Endothelial cell of umbilical vein (primary cell): ENCODE results near the gene DLL3. TPM values are rescaled to one million over a fixed set of nuclear protein-coding genes. Genes with fewer than 3 reads are reported as not detected.

Experiments used
- BruUV-seq: library from RNA; stranded (reverse); fragments of 400-500 nt; replicated peaks from 2 replicates; lab custom pipeline; 2021; lab: Mats Ljungman, UMichigan
- CTCF ChIA-PET: fragments of 300-600, 350-600 bp; sonication (Branson Sonifier 250); formaldehyde crosslinking; loops from one replicate; lab custom pipeline; 2021; ENCODE audit warnings: antibody characterized with exemption, inconsistent platforms; lab: Charles Lee
- POLR2A ChIA-PET: fragments of 300-600, 350-600 bp; sonication (Branson Sonifier 250); formaldehyde crosslinking; loops from one replicate; lab custom pipeline; 2021; ENCODE audit warnings: antibody characterized with exemption, inconsistent platforms; lab: Charles Lee
- DNase-seq: peaks from one replicate; pipeline ENCODE4 v3.0.0-alpha.2; 2011; ENCODE audit warnings: low read depth, low spot score
- FAIRE-seq: peaks from 2 replicates; lab custom pipeline; 2011; peaks lifted over from hg19 to GRCh38; lab: Jason Lieb, UNC
- H2AFZ ChIP-seq: 2 replicates; pipeline ENCODE4 v1.6.0; 2012; ENCODE audit warnings: low read depth, low read length, control low read depth, inconsistent platforms
- H3K27ac ChIP-seq: 2 replicates; pipeline ENCODE4 v1.5.1; 2011; ENCODE audit warnings: low read depth, mild to moderate bottlenecking, control low read depth, low read length, moderate library complexity; ENCODE audit not compliant: insufficient read depth
- H3K27me3 ChIP-seq, 2 experiments: 2 replicates each; pipeline versions ENCODE4 v1.6.0 to v1.6.1; 2011; ENCODE audit warnings: low read length in 2 of 2, mixed read lengths in 1 of 2; ENCODE audit not compliant: control insufficient read depth in 2 of 2, insufficient read depth in 2 of 2
- H3K36me3 ChIP-seq, 2 experiments: 2 replicates in 1 of 2; 3 replicates in 1 of 2; pipeline ENCODE4 v1.5.1; 2011; ENCODE audit warnings: low read length in 2 of 2, mild to moderate bottlenecking in 1 of 2, moderate library complexity in 1 of 2; ENCODE audit not compliant: control insufficient read depth in 2 of 2, insufficient read depth in 2 of 2; ENCODE audit errors: extremely low read depth in 1 of 2
- H3K4me1 ChIP-seq: 3 replicates; pipeline ENCODE4 v1.5.1; 2011; ENCODE audit warnings: mild to moderate bottlenecking, low read length; ENCODE audit not compliant: control insufficient read depth, insufficient read depth; ENCODE audit errors: extremely low read depth
- H3K4me2 ChIP-seq: 2 replicates; pipeline ENCODE4 v1.6.1; 2011; ENCODE audit warnings: low read length, control low read depth, mixed read lengths; ENCODE audit not compliant: insufficient read depth
- H3K4me3 ChIP-seq, 3 experiments: fragments of 200-600 bp in 1 of 3; sonication (generic), shearing (Covaris generic) in 1 of 3; replicated peaks in 1 of 3; 2 replicates each; pipeline ENCODE4 v1.5.1; 2011 to 2016; ENCODE audit warnings: control low read depth in 3 of 3, low read length in 3 of 3, mild to moderate bottlenecking in 2 of 3, inconsistent platforms in 1 of 3, low read depth in 1 of 3, moderate library complexity in 1 of 3; ENCODE audit not compliant: insufficient read depth in 1 of 3
- H3K79me2 ChIP-seq: 2 replicates; pipeline ENCODE4 v1.6.0; 2012; ENCODE audit warnings: low read length, inconsistent platforms; ENCODE audit not compliant: control insufficient read depth, insufficient read depth
- H3K9ac ChIP-seq: replicated peaks from 2 replicates; pipeline ENCODE3; 2011; ENCODE audit warnings: low read length, control low read depth; ENCODE audit not compliant: insufficient read depth; ENCODE audit errors: extremely low read depth
- H3K9me1 ChIP-seq: replicated peaks from 3 replicates; pipeline ENCODE4 v1.6.0; 2011; ENCODE audit warnings: mild to moderate bottlenecking, low read length; ENCODE audit not compliant: control insufficient read depth, insufficient read depth; ENCODE audit errors: extremely low read depth
- H3K9me3 ChIP-seq: replicated peaks from 2 replicates; pipeline ENCODE4 v1.5.1; 2012; ENCODE audit warnings: low read length, inconsistent platforms; ENCODE audit not compliant: control insufficient read depth, insufficient read depth
- H4K20me1 ChIP-seq: replicated peaks from 2 replicates; pipeline ENCODE3; 2011; ENCODE audit warnings: mild to moderate bottlenecking, low read length; ENCODE audit not compliant: control insufficient read depth, insufficient read depth; ENCODE audit errors: extremely low read depth
- CTCF ChIP-seq, 2 donors: IDR thresholded peaks; 1 replicate in 1 of 2; 2 replicates in 1 of 2; pipeline ENCODE4 v1.5.1; 2011; ENCODE audit warnings: low read length in 2 of 2, mild to moderate bottlenecking in 2 of 2, moderate library complexity in 2 of 2, control low read depth in 1 of 2, inconsistent platforms in 1 of 2, low read depth in 1 of 2; ENCODE audit not compliant: insufficient read depth in 1 of 2; ENCODE audit errors: extremely low read depth in 1 of 2
- EZH2 ChIP-seq: IDR thresholded peaks from 2 replicates; pipeline ENCODE4 v1.6.1; 2012; ENCODE audit warnings: borderline replicate concordance, low read depth, mild to moderate bottlenecking, moderate library complexity, low read length, inconsistent platforms; ENCODE audit not compliant: severe bottlenecking
- FOS ChIP-seq: IDR thresholded peaks from 2 replicates; pipeline ENCODE4 v1.6.1; 2011; ENCODE audit warnings: mild to moderate bottlenecking, low read length, moderate library complexity, borderline replicate concordance; ENCODE audit not compliant: insufficient read depth
- GATA2 ChIP-seq: IDR thresholded peaks from 2 replicates; pipeline ENCODE4 v1.7.0; 2011; ENCODE audit warnings: low read depth, mild to moderate bottlenecking, moderate library complexity, mixed read lengths, low read length; ENCODE audit not compliant: insufficient read length, insufficient read depth
- JUN ChIP-seq: IDR thresholded peaks from 2 replicates; pipeline ENCODE4 v1.6.1; 2011; ENCODE audit warnings: borderline replicate concordance, low read depth; ENCODE audit not compliant: insufficient read length, insufficient read depth
- MAX ChIP-seq: IDR thresholded peaks from 2 replicates; pipeline ENCODE4 v1.6.1; 2011; ENCODE audit not compliant: insufficient read depth, insufficient read length
- MYC ChIP-seq: IDR thresholded peaks from one replicate; pipeline ENCODE4 v1.6.1; 2011; ENCODE audit warnings: mild to moderate bottlenecking, low read depth, low read length
- POLR2A ChIP-seq: IDR thresholded peaks from 2 replicates; pipeline ENCODE4 v1.6.1; 2012; ENCODE audit warnings: low read depth, mild to moderate bottlenecking, control low read depth, low read length
- POLR2AphosphoS5 ChIP-seq: IDR thresholded peaks from 2 replicates; pipeline ENCODE4 v1.6.1; 2012; ENCODE audit warnings: low read depth, mild to moderate bottlenecking, control low read depth, low read length, moderate library complexity; ENCODE audit not compliant: insufficient read depth
- dilution Hi-C: fragments of 300-500 bp; cut with MboI; formaldehyde crosslinking; loops from one replicate; pipeline ENCODE4 v1.15.0; 2019; ENCODE audit warnings: low sequenced_read_pairs; ENCODE audit not compliant: extremely low pct_ligation_motif_present
- intact Hi-C: fragments of 100-400 bp; cut with micrococcal nuclease; formaldehyde crosslinking; loops from one replicate; pipeline ENCODE4 v1.10.0; 2022
- polyA plus RNA-seq, 4 experiments: library from polyadenylated mRNA; depleted of rRNA in 3 of 4; stranded (reverse) in 3 of 4; unstranded in 1 of 4; fragments of >200 nt; gene quantifications; 2 replicates each; pipeline versions ENCODE4 v1.2.1 to v1.2.3, GENCODE V29; 2011 to 2012; ENCODE audit warnings: missing spikeins in 1 of 4
- total RNA-seq: library from RNA; stranded (reverse); gene quantifications from 2 replicates; pipeline ENCODE4 v1.2.3, GENCODE V29; 2021

The DLL3 gene
- total and polyA plus RNA-seq, 2 donors (not counting 3 experiments of a cell fraction or from before 2014, with no cell fraction given): 0.40 to 0.73 TPM

GRCh38 chr19:39502640-39503417 lies 4.1 kb downstream of the DLL3 start:
- dilution Hi-C loops: no loop called here
- no peak for TF ChIP-seq FOS
- no peak for TF ChIP-seq POLR2A
- peak; percentile 82 for TF ChIP-seq CTCF (IDR thresholded peaks at IDR 0.05; ENCODE audit: extremely low read depth in 1 of 2, insufficient read depth in 1 of 2, low read depth in 1 of 2, low read length in 2 of 2)
- no peak for TF ChIP-seq GATA2
- peak; percentile 84 for TF ChIP-seq MAX
- no peak for TF ChIP-seq EZH2
- TF ChIP-seq JUN: no peak
- TF ChIP-seq POLR2AphosphoS5: peak; percentile 46
- TF ChIP-seq MYC: peak; percentile 40
- no peaks in the 10 kb centered on the region for H3K36me3 ChIP-seq
- peaks cover 31 to 32% of the 10 kb centered on the region in 2 experiments for H3K27me3 ChIP-seq
- DNase-seq (peak; percentile 67), FAIRE-seq (peak; percentile 63)
- H3K4me1 ChIP-seq: peaks cover 10% of the 10 kb centered on the region
- no peaks in the 10 kb centered on the region for H3K9me3 ChIP-seq
- ChIA-PET CTCF (interaction anchor here (0.6 to 1.7 kb wide), 16 partner anchors 9 to 105 kb away, joined by 3 to 14 read pairs (median 4); partner anchors contain the start of genes EID2B, RPS16 and SELENOV), POLR2A (no interaction called here)
- H3K79me2 ChIP-seq: no peaks in the 10 kb centered on the region
- peak overlapping the region; percentile 62 for H2AFZ ChIP-seq
- intact Hi-C loops: no loop called here
- H4K20me1 ChIP-seq: no peaks in the 10 kb centered on the region
- no TSS peak for BruUV-seq
- H3K4me3 ChIP-seq: no peak overlapping the region
- H3K9me1 ChIP-seq: no peaks in the 10 kb centered on the region
- H3K4me2 ChIP-seq: no peak overlapping the region
- no peak overlapping the region for H3K9ac ChIP-seq
- H3K27ac ChIP-seq: no peak overlapping the region
